SK-N-MC (cell line): Measurements from ENCODE around the gene FIGLA.
A peak's percentile ranks its signal among the peaks of the same experiment; 100 is the strongest.

Experiments used
- DNase-seq: peaks from one replicate; pipeline ENCODE4 v3.0.0-alpha.2; 2011; ENCODE audit warnings: low read depth, low spot score
- H3K27ac ChIP-seq: fragments of 200-600 bp; sonication (generic); 2 replicates; pipeline ENCODE4 v1.5.1; 2016; ENCODE audit warnings: mixed run types
- H3K36me3 ChIP-seq: fragments of 200-600 bp; sonication (generic); 2 replicates; pipeline ENCODE4 v1.6.1; 2017; ENCODE audit warnings: antibody characterized with exemption, low read length, mixed read lengths; ENCODE audit not compliant: insufficient read depth
- H3K4me3 ChIP-seq: fragments of 200-600 bp; sonication (generic); 2 replicates; pipeline ENCODE4 v1.5.1; 2016
- H3K9ac ChIP-seq: fragments of 200-600 bp; sonication (generic); 2 replicates; pipeline ENCODE4 v1.8.0; 2017; ENCODE audit warnings: mixed run types, mixed read lengths; ENCODE audit not compliant: insufficient read length
- H3K9me3 ChIP-seq: fragments of 200-600 bp; sonication (generic); 2 replicates; pipeline ENCODE4 v1.6.1; 2017; ENCODE audit warnings: low read depth, mild to moderate bottlenecking, antibody characterized with exemption, low read length, moderate library complexity, mixed read lengths
- EZH2 ChIP-seq: fragments of 200-600 bp; sonication (generic); IDR thresholded peaks from one replicate; pipeline ENCODE4 v1.6.1; 2017; ENCODE audit warnings: antibody characterized with exemption
- FOXP2 ChIP-seq: optimal IDR thresholded peaks from 2 replicates; pipeline ENCODE3; 2011; ENCODE audit warnings: mild to moderate bottlenecking, moderate library complexity; ENCODE audit not compliant: insufficient read depth; ENCODE audit errors: extremely low read length, control extremely low read depth
- POLR2AphosphoS5 ChIP-seq: IDR thresholded peaks from 2 replicates; pipeline ENCODE4 v1.6.1; 2012; ENCODE audit warnings: mild to moderate bottlenecking, low read depth, low read length, borderline replicate concordance

Gene FIGLA

GRCh38 chr2:70772486-70773155, 17.8 kb downstream of the FIGLA start:
- no peak for DNase-seq
- Histone ChIP-seq H3K9ac (no peak overlapping the region), H3K4me3 (no peak overlapping the region), H3K9me3 (no peaks in the 10 kb centered on the region), H3K27ac (no peak overlapping the region), H3K36me3 (no peaks in the 10 kb centered on the region)
- no peak for TF ChIP-seq EZH2
- no peak for TF ChIP-seq FOXP2
- TF ChIP-seq POLR2AphosphoS5, result no peak

DNA sequence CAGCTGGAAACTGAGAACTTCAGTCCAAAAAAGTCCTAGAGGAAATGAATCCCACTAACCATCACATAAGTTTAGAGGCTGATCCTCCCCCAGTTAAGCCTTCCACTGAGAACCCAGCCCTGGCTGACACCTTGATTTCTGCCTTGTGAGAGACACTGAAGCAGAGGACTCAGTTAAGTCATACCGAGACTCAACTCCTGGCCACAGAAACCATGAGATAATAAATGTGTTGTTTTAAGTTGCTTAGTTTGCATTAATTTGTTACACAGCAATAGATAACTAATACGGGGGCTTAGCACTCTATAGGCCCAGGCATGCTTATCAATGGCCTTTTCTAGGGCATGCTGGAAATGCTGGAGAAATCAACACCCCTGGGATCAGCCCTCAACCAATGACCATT, 19.0 kb downstream of the FIGLA start:
- H3K9ac ChIP-seq, result no peak overlapping the region
- H3K9me3 ChIP-seq, result no peaks in the 10 kb centered on the region
- H3K36me3 ChIP-seq, result no peaks in the 10 kb centered on the region
- no peak for DNase-seq
- no peak overlapping the region for H3K27ac ChIP-seq
- no peak overlapping the region for H3K4me3 ChIP-seq
- TF ChIP-seq FOXP2 (no peak), EZH2 (no peak), POLR2AphosphoS5 (no peak)

DNA sequence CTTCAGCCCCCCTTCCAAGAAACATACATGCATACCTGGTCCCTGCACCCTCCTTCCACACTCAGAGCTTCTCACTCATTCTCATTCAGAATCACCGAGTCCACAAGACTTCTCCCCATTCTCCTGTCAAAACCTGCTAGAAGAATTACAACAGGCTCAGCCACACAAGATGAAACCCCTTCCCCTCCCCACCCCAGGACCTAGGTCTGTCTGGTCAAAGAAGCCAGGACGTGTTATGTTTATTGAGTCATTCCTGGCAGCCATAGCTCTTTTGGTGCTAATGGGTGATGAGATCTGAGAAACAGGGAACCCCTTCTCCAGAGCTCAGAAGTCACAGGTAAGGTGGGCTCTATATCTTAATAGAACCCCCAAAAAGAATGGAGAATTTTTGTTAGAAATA, 21.0 kb downstream of the FIGLA start:
- Histone ChIP-seq H3K9me3 (no peaks in the 10 kb centered on the region), H3K9ac (no peak overlapping the region), H3K27ac (no peak overlapping the region), H3K4me3 (no peak overlapping the region), H3K36me3 (no peaks in the 10 kb centered on the region)
- no peak for TF ChIP-seq POLR2AphosphoS5
- TF ChIP-seq EZH2, result no peak
- TF ChIP-seq FOXP2, result no peak
- DNase-seq, result no peak

GRCh38 chr2:70768590-70769085, 21.8 kb downstream of the FIGLA start:
- DNase-seq, result no peak
- no peak overlapping the region for H3K9ac ChIP-seq

GRCh38 chr2:70767699-70768589, 22.5 kb downstream of the FIGLA start, which contains the start of gene ADD2:
ADD2 (minus strand) TSS chr2:70768200; CDS start chr2:70706408, 61,792 bp downstream.
- DNase-seq, result no peak
- H3K9me3 ChIP-seq, result no peaks in the 10 kb centered on the region
- peak within 1 kb of the TSS; percentile 72 for H3K4me3 ChIP-seq
- H3K27ac ChIP-seq, result no peak within 1 kb of the TSS
- H3K36me3 ChIP-seq, result no peaks in the 10 kb centered on the region
- no peak within 1 kb of the TSS for H3K9ac ChIP-seq
- TF ChIP-seq POLR2AphosphoS5 (no peak), FOXP2 (no peak), EZH2 (no peak)

More at GRCh38 chr2:70768590-70769085, 21.8 kb downstream of the FIGLA start:
- Histone ChIP-seq H3K4me3 (no peak overlapping the region), H3K9me3 (no peaks in the 10 kb centered on the region), H3K36me3 (no peaks in the 10 kb centered on the region), H3K27ac (no peak overlapping the region)
- TF ChIP-seq EZH2 (no peak), FOXP2 (no peak), POLR2AphosphoS5 (no peak)

- TF ChIP-seq FOXP2 (no peak), POLR2AphosphoS5 (no peak), EZH2 (peak; percentile 59)
- Histone ChIP-seq H3K27ac (no peak overlapping the region), H3K36me3 (no peaks in the 10 kb centered on the region), H3K9ac (no peak overlapping the region), H3K4me3 (peak overlapping the region; percentile 72), H3K9me3 (no peaks in the 10 kb centered on the region)
- no peak for DNase-seq
Observed at GRCh38 chr2:70767079-70767698, 23.3 kb downstream of the FIGLA start.

DNA sequence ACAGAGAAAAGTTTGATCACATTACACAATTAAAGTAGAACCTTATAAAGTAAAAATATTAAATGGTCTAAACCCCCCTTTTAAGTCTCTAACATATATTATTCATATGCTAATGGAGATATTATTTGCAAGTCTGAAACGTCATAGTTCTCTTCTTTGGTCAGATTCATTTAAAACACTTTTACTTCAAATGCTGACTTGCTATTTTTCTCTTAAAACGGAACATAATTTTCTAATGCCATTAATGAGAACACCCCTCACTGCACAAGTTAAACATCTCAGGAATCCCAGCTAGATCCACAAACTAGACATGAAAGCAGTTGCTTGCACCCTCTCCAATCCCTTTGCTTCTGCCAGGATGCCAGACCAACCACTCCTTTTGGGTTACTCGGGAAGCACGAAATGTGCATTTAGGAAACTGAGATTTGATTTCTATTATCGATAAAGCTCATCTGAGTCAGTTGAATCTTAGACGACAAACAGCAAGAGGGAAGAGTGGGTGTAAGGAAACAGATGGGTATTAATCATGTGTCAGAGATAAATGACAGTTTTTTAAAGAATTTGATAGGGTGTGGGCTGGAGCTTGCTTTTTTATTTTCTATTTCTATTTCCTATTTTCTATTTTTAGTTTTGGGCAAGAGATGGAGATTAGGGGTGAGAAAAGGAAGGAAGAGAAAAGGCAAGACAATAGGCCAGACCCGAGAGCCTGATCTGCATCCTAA, 23.9 kb downstream of the FIGLA start:
- H3K9ac ChIP-seq, result no peak overlapping the region
- no peaks in the 10 kb centered on the region for H3K36me3 ChIP-seq
- no peaks in the 10 kb centered on the region for H3K9me3 ChIP-seq
- TF ChIP-seq EZH2, result peak; percentile 83
- TF ChIP-seq FOXP2, result no peak
- H3K4me3 ChIP-seq, result peak overlapping the region; percentile 72
- H3K27ac ChIP-seq, result no peak overlapping the region
- DNase-seq, result no peak

- Histone ChIP-seq H3K27ac (no peak overlapping the region), H3K4me3 (no peak overlapping the region)
- DNase-seq, result no peak
Observed at GRCh38 chr2:70765507-70765906, 24.9 kb downstream of the FIGLA start.

More at GRCh38 chr2:70765507-70765906, 24.9 kb downstream of the FIGLA start:
- Histone ChIP-seq H3K9ac (no peak overlapping the region), H3K9me3 (no peaks in the 10 kb centered on the region), H3K36me3 (no peaks in the 10 kb centered on the region)
- no peak for TF ChIP-seq EZH2
- no peak for TF ChIP-seq POLR2AphosphoS5
